GM12878 (cell line): ENCODE measurements around the gene CACNG8. TPM values are rescaled to one million over a fixed set of nuclear protein-coding genes. Genes with fewer than 3 reads are reported as not detected.

Experiments used
- ATAC-seq: fragments of 200-7000 bp; cut with Tn5 transposase; 3 replicates; pipeline ENCODE4 v1.9.1; 2020; ENCODE audit warnings: mild to moderate bottlenecking, moderate library complexity
- BruUV-seq: library from RNA; stranded (reverse); fragments of 400-500 nt; replicated peaks from 2 replicates; lab custom pipeline; 2021; lab: Mats Ljungman, UMichigan
- CTCF ChIA-PET: fragments of 300-600 bp; sonication (Branson Sonifier 250); formaldehyde crosslinking; extraction: SDS; loops from one replicate; lab custom pipeline; 2021; ENCODE audit warnings: inconsistent platforms; lab: Yijun Ruan, JAX
- POLR2A ChIA-PET: fragments of 350-600 bp; formaldehyde crosslinking; extraction: SDS; loops from one replicate; lab custom pipeline; 2021; ENCODE audit warnings: inconsistent platforms; lab: Charles Lee
- RAD21 ChIA-PET: fragments of 300-600 bp; sonication (Branson Sonifier 250); formaldehyde crosslinking; loops from one replicate; lab custom pipeline; 2023; ENCODE audit warnings: antibody characterized with exemption; ENCODE audit not compliant: unreplicated experiment; lab: Charles Lee
- SMC1A ChIA-PET: fragments of 300-600 bp; sonication (Branson Sonifier 250); formaldehyde crosslinking; loops from one replicate; lab custom pipeline; 2023; ENCODE audit not compliant: unreplicated experiment, uncharacterized antibody; lab: Charles Lee
- DNase-seq: peaks from one replicate; pipeline ENCODE4 v3.0.0-alpha.2; 2011; ENCODE audit warnings: low read depth, low spot score
- FAIRE-seq: peaks from 3 replicates; lab custom pipeline; 2011; peaks lifted over from hg19 to GRCh38; lab: Jason Lieb, UNC
- H2AFZ ChIP-seq: 2 replicates; pipeline ENCODE4 v1.6.0; 2011; ENCODE audit warnings: low read depth, low read length, control low read depth; ENCODE audit not compliant: control insufficient read depth
- H3K27ac ChIP-seq: 2 replicates; pipeline ENCODE4 v1.5.1; 2011; ENCODE audit warnings: control low read depth; ENCODE audit not compliant: control insufficient read depth, insufficient read depth
- H3K27me3 ChIP-seq, 2 experiments: replicated peaks in 1 of 2; 2 replicates each; pipeline versions ENCODE4 v1.6.0 to v1.6.1; 2011; ENCODE audit warnings: low read length in 1 of 2; ENCODE audit not compliant: control insufficient read depth in 2 of 2, insufficient read depth in 2 of 2
- H3K36me3 ChIP-seq, 2 experiments: 2 replicates each; pipeline ENCODE4 v1.5.1; 2011; ENCODE audit warnings: low read length in 1 of 2; ENCODE audit not compliant: control insufficient read depth in 2 of 2, insufficient read depth in 2 of 2
- H3K4me1 ChIP-seq: 2 replicates; pipeline ENCODE4 v1.6.1; 2011; ENCODE audit warnings: mild to moderate bottlenecking, low read length, moderate library complexity, mixed read lengths; ENCODE audit not compliant: control insufficient read depth, insufficient read depth
- H3K4me2 ChIP-seq: 2 replicates; pipeline ENCODE4 v1.6.0; 2011; ENCODE audit warnings: control low read depth; ENCODE audit not compliant: control insufficient read depth, insufficient read depth
- H3K4me3 ChIP-seq: fragments of 200-600 bp; sonication (generic); 2 replicates; pipeline ENCODE4 v1.5.1; 2016
- H3K79me2 ChIP-seq: 2 replicates; pipeline ENCODE4 v1.6.0; 2011; ENCODE audit warnings: low read length; ENCODE audit not compliant: control insufficient read depth, insufficient read depth
- H3K9ac ChIP-seq: 2 replicates; pipeline ENCODE4 v1.8.0; 2011; ENCODE audit warnings: low read length, control low read depth, mixed read lengths; ENCODE audit not compliant: control insufficient read depth, insufficient read depth
- H3K9me3 ChIP-seq: replicated peaks from 3 replicates; pipeline ENCODE4 v1.5.1; 2011; ENCODE audit warnings: mild to moderate bottlenecking, low read length; ENCODE audit not compliant: control insufficient read depth, insufficient read depth
- H4K20me1 ChIP-seq: 2 replicates; pipeline ENCODE4 v1.6.0; 2011; ENCODE audit not compliant: control insufficient read depth, insufficient read depth
- ASH2L ChIP-seq: fragments of 300-600, 200-600 bp; sonication (generic); IDR thresholded peaks from 2 replicates; pipeline ENCODE4 v1.6.1; 2017; ENCODE audit warnings: low read depth, mild to moderate bottlenecking, borderline replicate concordance
- CHD2 ChIP-seq: IDR thresholded peaks from 2 replicates; pipeline ENCODE4 v1.6.1; 2011; ENCODE audit warnings: low read depth, low read length, improper control_type of control experiment, borderline replicate concordance
- PML ChIP-seq: IDR thresholded peaks from 2 replicates; pipeline ENCODE4 v1.6.1; 2012; ENCODE audit warnings: low read length, inconsistent platforms
- RB1 ChIP-seq: fragments of 450-650 bp; formaldehyde crosslinking; IDR thresholded peaks from 2 replicates; pipeline ENCODE4 v1.6.1; 2017; ENCODE audit warnings: mild to moderate bottlenecking, borderline replicate concordance
- RBBP5 ChIP-seq: fragments of 200-600 bp; sonication (generic); conservative IDR thresholded peaks from 2 replicates; pipeline ENCODE4 v1.6.1; 2016
- SIN3A ChIP-seq: IDR thresholded peaks from 2 replicates; pipeline ENCODE4 v1.6.1; 2012; ENCODE audit warnings: low read depth, low read length, improper control_type of control experiment
- whole genome bisulfite sequencing: methylation state at CpG from one replicate; pipeline ENCODE4 v1.1.6; 2016; ENCODE audit warnings: low lambda C conversion rate; ENCODE audit not compliant: insufficient replicate concordance, insufficient coverage; ENCODE audit errors: missing lambda C conversion rate; 5-methylcytosine and 5-hydroxymethylcytosine counted together
- in situ Hi-C: fragments of 300-500 bp; cut with MboI; formaldehyde crosslinking; loops from 9 replicates; pipeline ENCODE4 v1.14.3; 2018; ENCODE audit warnings: mixed read lengths
- intact Hi-C: fragments of 100-400 bp; cut with micrococcal nuclease; formaldehyde crosslinking; loops from one replicate; pipeline ENCODE4 v1.14.2; 2022; ENCODE audit not compliant: unreplicated experiment
- polyA plus RNA-seq, 11 experiments: library from polyadenylated mRNA; depleted of rRNA in 4 of 11; unstranded in 6 of 11; stranded (reverse) in 5 of 11; fragments of >200 nt; fragmentation: Nextera tagmentation in 4 of 11; fragmentation: Illumina TruSeq in 1 of 11; extraction: Ambion mirVana in 4 of 11; extraction: Trizol in 1 of 11; gene quantifications; 1 replicate in 1 of 11; 2 replicates in 10 of 11; pipeline versions ENCODE4 v1.2.1 to v1.2.3, GENCODE V29; 2011 to 2016; ENCODE audit warnings: inconsistent platforms in 2 of 11, missing spikeins in 2 of 11, low read depth in 1 of 11
- total RNA-seq, 4 experiments: library from RNA; depleted of rRNA in 3 of 4; stranded (reverse); fragments of >200 nt in 3 of 4; fragmentation: Illumina TruSeq in 1 of 4; extraction: Trizol in 1 of 4; gene quantifications; 2 replicates each; pipeline versions ENCODE4 v1.2.1 to v1.2.3, GENCODE V29; 2013 to 2021
- TF ChIP-seq, protein P1 (sequence below): fragments of 450-650 bp; formaldehyde crosslinking; IDR thresholded peaks from 2 replicates; pipeline ENCODE4 v1.5.0; 2022; ENCODE audit warnings: mild to moderate bottlenecking, missing genetic modification characterization
- TF ChIP-seq, protein P2 (sequence below): fragments of 450-650 bp; IDR thresholded peaks from 2 replicates; pipeline ENCODE4 v1.6.1; 2017; ENCODE audit warnings: low read depth, mild to moderate bottlenecking, moderate library complexity
- TF ChIP-seq, protein P3 (sequence below): fragments of 450-650 bp; IDR thresholded peaks from 2 replicates; pipeline ENCODE4 v1.6.1; 2017; ENCODE audit warnings: borderline replicate concordance

Gene CACNG8
- total and polyA plus RNA-seq, 10 of the 15 experiments (the other 5 are each of a cell fraction or from before 2014, with no cell fraction given), result not detected

DNA sequence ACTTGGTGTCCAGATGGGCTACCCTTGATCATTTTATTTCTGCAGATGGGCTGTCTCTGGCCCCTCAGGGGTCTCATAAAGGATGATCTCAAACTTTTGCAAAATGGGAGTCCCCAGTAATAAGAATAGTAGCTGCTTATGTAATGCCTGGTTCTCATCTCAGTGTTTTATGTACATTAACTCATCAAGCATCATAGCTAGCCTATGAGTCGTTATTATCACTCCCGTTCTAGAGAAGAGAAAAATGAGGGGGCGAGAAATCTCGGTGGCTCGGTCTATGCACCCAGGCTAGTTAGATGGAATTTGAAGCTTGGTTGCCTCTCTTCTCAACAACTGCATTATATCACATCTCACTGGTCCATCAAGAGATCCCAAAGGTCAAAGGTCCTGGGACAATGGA, 32.1 kb downstream of the CACNG8 start:
- Histone ChIP-seq H3K4me2 (no peak overlapping the region), H3K9me3 (no peaks in the 10 kb centered on the region; the same call in 2 of the 3 replicates), H3K4me3 (no peak overlapping the region), H3K9ac (no peak overlapping the region), H3K27me3 (no peaks in the 10 kb centered on the region), H3K79me2 (no peaks in the 10 kb centered on the region), H3K4me1 (no peaks in the 10 kb centered on the region), H2AFZ (no peak overlapping the region), H3K36me3 (no peaks in the 10 kb centered on the region), H3K27ac (no peak overlapping the region), H4K20me1 (no peaks in the 10 kb centered on the region)
- ChIA-PET RAD21 (no interaction called here), POLR2A (no interaction called here), SMC1A (no interaction called here), CTCF (no interaction called here)
- 1% methylated on average over 5 of the region's 5 CpGs for WGBS
- ATAC-seq (no peak), FAIRE-seq (no peak), DNase-seq (no peak)
- BruUV-seq, result no TSS peak
- intact Hi-C loops, result no loop called here
- in situ Hi-C loops, result no loop called here
- TF ChIP-seq SIN3A, result no peak
- no peak for TF ChIP-seq RB1
- TF ChIP-seq, protein P1, sequence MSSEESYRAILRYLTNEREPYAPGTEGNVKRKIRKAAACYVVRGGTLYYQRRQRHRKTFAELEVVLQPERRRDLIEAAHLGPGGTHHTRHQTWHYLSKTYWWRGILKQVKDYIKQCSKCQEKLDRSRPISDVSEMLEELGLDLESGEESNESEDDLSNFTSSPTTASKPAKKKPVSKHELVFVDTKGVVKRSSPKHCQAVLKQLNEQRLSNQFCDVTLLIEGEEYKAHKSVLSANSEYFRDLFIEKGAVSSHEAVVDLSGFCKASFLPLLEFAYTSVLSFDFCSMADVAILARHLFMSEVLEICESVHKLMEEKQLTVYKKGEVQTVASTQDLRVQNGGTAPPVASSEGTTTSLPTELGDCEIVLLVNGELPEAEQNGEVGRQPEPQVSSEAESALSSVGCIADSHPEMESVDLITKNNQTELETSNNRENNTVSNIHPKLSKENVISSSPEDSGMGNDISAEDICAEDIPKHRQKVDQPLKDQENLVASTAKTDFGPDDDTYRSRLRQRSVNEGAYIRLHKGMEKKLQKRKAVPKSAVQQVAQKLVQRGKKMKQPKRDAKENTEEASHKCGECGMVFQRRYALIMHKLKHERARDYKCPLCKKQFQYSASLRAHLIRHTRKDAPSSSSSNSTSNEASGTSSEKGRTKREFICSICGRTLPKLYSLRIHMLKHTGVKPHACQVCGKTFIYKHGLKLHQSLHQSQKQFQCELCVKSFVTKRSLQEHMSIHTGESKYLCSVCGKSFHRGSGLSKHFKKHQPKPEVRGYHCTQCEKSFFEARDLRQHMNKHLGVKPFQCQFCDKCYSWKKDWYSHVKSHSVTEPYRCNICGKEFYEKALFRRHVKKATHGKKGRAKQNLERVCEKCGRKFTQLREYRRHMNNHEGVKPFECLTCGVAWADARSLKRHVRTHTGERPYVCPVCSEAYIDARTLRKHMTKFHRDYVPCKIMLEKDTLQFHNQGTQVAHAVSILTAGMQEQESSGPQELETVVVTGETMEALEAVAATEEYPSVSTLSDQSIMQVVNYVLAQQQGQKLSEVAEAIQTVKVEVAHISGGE, result no peak
- TF ChIP-seq, protein P2, sequence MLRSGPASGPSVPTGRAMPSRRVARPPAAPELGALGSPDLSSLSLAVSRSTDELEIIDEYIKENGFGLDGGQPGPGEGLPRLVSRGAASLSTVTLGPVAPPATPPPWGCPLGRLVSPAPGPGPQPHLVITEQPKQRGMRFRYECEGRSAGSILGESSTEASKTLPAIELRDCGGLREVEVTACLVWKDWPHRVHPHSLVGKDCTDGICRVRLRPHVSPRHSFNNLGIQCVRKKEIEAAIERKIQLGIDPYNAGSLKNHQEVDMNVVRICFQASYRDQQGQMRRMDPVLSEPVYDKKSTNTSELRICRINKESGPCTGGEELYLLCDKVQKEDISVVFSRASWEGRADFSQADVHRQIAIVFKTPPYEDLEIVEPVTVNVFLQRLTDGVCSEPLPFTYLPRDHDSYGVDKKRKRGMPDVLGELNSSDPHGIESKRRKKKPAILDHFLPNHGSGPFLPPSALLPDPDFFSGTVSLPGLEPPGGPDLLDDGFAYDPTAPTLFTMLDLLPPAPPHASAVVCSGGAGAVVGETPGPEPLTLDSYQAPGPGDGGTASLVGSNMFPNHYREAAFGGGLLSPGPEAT, result no peak
- TF ChIP-seq CHD2, result no peak
- TF ChIP-seq RBBP5, result no peak
- no peak for TF ChIP-seq ASH2L
- TF ChIP-seq, protein P3, sequence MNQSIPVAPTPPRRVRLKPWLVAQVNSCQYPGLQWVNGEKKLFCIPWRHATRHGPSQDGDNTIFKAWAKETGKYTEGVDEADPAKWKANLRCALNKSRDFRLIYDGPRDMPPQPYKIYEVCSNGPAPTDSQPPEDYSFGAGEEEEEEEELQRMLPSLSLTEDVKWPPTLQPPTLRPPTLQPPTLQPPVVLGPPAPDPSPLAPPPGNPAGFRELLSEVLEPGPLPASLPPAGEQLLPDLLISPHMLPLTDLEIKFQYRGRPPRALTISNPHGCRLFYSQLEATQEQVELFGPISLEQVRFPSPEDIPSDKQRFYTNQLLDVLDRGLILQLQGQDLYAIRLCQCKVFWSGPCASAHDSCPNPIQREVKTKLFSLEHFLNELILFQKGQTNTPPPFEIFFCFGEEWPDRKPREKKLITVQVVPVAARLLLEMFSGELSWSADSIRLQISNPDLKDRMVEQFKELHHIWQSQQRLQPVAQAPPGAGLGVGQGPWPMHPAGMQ, result no peak
- TF ChIP-seq PML, result no peak
